Peyer's patch (tissue), 4 donors: ENCODE measurements around the gene CLMN. TPM values are rescaled to one million over a fixed set of nuclear protein-coding genes. Genes with fewer than 3 reads are reported as not detected.

Experiments
- DNase-seq, 3 donors: peaks; one replicate each; pipeline ENCODE4 v3.0.0-alpha.2; 2017 to 2019
- H3K27ac ChIP-seq, 4 donors: fragments of 200-600 bp; sonication (generic); one replicate each; pipeline ENCODE4 v1.5.1; 2016 to 2019
- H3K27me3 ChIP-seq, 2 donors: fragments of 200-600 bp; sonication (generic); one replicate each; pipeline ENCODE4 v1.5.1; 2019
- H3K36me3 ChIP-seq, 3 donors: fragments of 200-600 bp; sonication (generic); one replicate each; pipeline ENCODE4 v1.5.1; 2016 to 2019
- H3K4me1 ChIP-seq, 4 donors: fragments of 200-600 bp; sonication (generic); one replicate each; pipeline ENCODE4 v1.5.1; 2016 to 2019
- H3K4me3 ChIP-seq, 4 donors: fragments of 200-600 bp; sonication (generic); 1 replicate in 3 of 4; 2 replicates in 1 of 4; pipeline ENCODE4 v1.5.1; 2016 to 2019; ENCODE audit warnings: mild to moderate bottlenecking in 1 of 4
- H3K9me3 ChIP-seq, 4 donors: fragments of 200-600 bp; sonication (generic); one replicate each; pipeline ENCODE4 v1.5.1; 2016 to 2019; ENCODE audit warnings: mild to moderate bottlenecking in 1 of 4
- CTCF ChIP-seq, 6 experiments: fragments of 450-650 bp in 4 of 6; fragments of 200-600 bp in 2 of 6; sonication (generic) in 1 of 6; IDR thresholded peaks; one replicate each; pipeline ENCODE4 v1.5.1; 2017 to 2019; ENCODE audit warnings: antibody characterized with exemption in 6 of 6, mild to moderate bottlenecking in 3 of 6, moderate library complexity in 1 of 6
- POLR2A ChIP-seq, 2 donors: fragments of 450-650 bp; IDR thresholded peaks; one replicate each; pipeline ENCODE4 v1.5.1; 2017; ENCODE audit warnings: antibody characterized with exemption in 2 of 2, mild to moderate bottlenecking in 2 of 2, moderate library complexity in 2 of 2
- total RNA-seq, 4 donors: library from RNA; depleted of rRNA; stranded (reverse); fragments of >200 nt; gene quantifications; one replicate each; pipeline ENCODE4 v1.1.0, GENCODE V29; 2016

CLMN gene
- total RNA-seq, 4 donors from 2014 or later = 18.7 to 38.8 (median 36.4) TPM

GRCh38 chr14:95235351-95235750 lies 84.4 kb downstream of the CLMN start:
- DNase-seq = no peak
- TF ChIP-seq POLR2A (IDR thresholded peaks at IDR 0.05) (no peak), CTCF (IDR thresholded peaks at IDR 0.05) (no peak)
- H3K9me3 ChIP-seq = no peaks in the 10 kb centered on the region
- no peaks in the 10 kb centered on the region for H3K36me3 ChIP-seq
- H3K27ac ChIP-seq = no peak overlapping the region
- peaks cover 0 to 13% (median 2%) of the 10 kb centered on the region in 4 donors for H3K4me1 ChIP-seq
- no peak overlapping the region for H3K4me3 ChIP-seq
- no peaks in the 10 kb centered on the region for H3K27me3 ChIP-seq

- Histone ChIP-seq H3K36me3 (no peaks in the 10 kb centered on the region), H3K4me3 (no peak overlapping the region), H3K27me3 (no peaks in the 10 kb centered on the region), H3K4me1 (peaks cover 0 to 13% (median 2%) of the 10 kb centered on the region in 4 donors), H3K9me3 (no peaks in the 10 kb centered on the region), H3K27ac (peak overlapping the region in 1 of 4 donors; percentile 8)
- no peak for DNase-seq
- TF ChIP-seq CTCF (IDR thresholded peaks at IDR 0.05) (no peak), POLR2A (IDR thresholded peaks at IDR 0.05) (no peak)
Measured at GRCh38 chr14:95234426-95234825, 85.3 kb downstream of the CLMN start.

- no peaks in the 10 kb centered on the region for H3K9me3 ChIP-seq
- H3K4me1 ChIP-seq = peaks cover 0 to 13% (median 2%) of the 10 kb centered on the region in 4 donors
- no peak overlapping the region for H3K4me3 ChIP-seq
- H3K36me3 ChIP-seq = no peaks in the 10 kb centered on the region
- DNase-seq = peak in 2 of 3 donors; percentile 61 to 67
- H3K27ac ChIP-seq = peak overlapping the region in 1 of 4 donors; percentile 8
- H3K27me3 ChIP-seq = no peaks in the 10 kb centered on the region
- TF ChIP-seq POLR2A (IDR thresholded peaks at IDR 0.05) (no peak), CTCF (IDR thresholded peaks at IDR 0.05) (no peak)
Measured at GRCh38 chr14:95233702-95234241, 85.9 kb downstream of the CLMN start.

GRCh38 chr14:95232894-95233584 lies 86.7 kb downstream of the CLMN start:
- peak overlapping the region in 1 of 4 donors; percentile 8 for H3K27ac ChIP-seq
- TF ChIP-seq POLR2A (IDR thresholded peaks at IDR 0.05) (no peak), CTCF (IDR thresholded peaks at IDR 0.05) (no peak)
- no peak for DNase-seq
- H3K4me3 ChIP-seq = no peak overlapping the region
- H3K27me3 ChIP-seq = no peaks in the 10 kb centered on the region
- H3K9me3 ChIP-seq = no peaks in the 10 kb centered on the region
- no peaks in the 10 kb centered on the region for H3K36me3 ChIP-seq
- H3K4me1 ChIP-seq = peaks cover 0 to 13% (median 2%) of the 10 kb centered on the region in 4 donors

GRCh38 chr14:95231966-95232633 lies 87.6 kb downstream of the CLMN start:
- H3K27ac ChIP-seq = no peak overlapping the region

More at GRCh38 chr14:95231966-95232633, 87.6 kb downstream of the CLMN start:
- TF ChIP-seq POLR2A (IDR thresholded peaks at IDR 0.05) (no peak), CTCF (IDR thresholded peaks at IDR 0.05) (no peak)
- no peaks in the 10 kb centered on the region for H3K36me3 ChIP-seq
- H3K4me3 ChIP-seq = no peak overlapping the region
- peaks cover 0 to 4% (median 2%) of the 10 kb centered on the region in 4 donors for H3K4me1 ChIP-seq
- DNase-seq = no peak
- H3K9me3 ChIP-seq = no peaks in the 10 kb centered on the region
- H3K27me3 ChIP-seq = no peaks in the 10 kb centered on the region
